HG02970 (cell line): ENCODE measurements around the gene C15orf40.
"Not testable (repeated sequence)": the region's sequence is repeated elsewhere in the genome, so short reads cannot be mapped to it uniquely, and the experiment has no call there.

Source experiments
- ATAC-seq: cut with Tn5 transposase; IDR thresholded peaks from one replicate; pipeline ENCODE4 v1.9.1; 2021; ENCODE audit warnings: mild to moderate bottlenecking, moderate library complexity, moderate number of reproducible peaks; ENCODE audit not compliant: unreplicated experiment, low FRiP score

The C15orf40 gene

GRCh38 chr15:83011271-83012075, at the start of gene C15orf40:
Gene C15orf40, minus strand, starts transcription at chr15:83011639. Its CDS starts 32 bp downstream, at chr15:83011607.
- ATAC-seq: peak; percentile 90

GRCh38 chr15:83057696-83058376, 46.4 kb upstream of the C15orf40 start:
- ATAC-seq: no peak

GRCh38 chr15:83057002-83057401, 45.6 kb upstream of the C15orf40 start:
- ATAC-seq: no peak

GRCh38 chr15:83053151-83053550, 41.7 kb upstream of the C15orf40 start:
- no peak for ATAC-seq

- ATAC-seq: no peak
Observed at GRCh38 chr15:83046558-83047127, 35.2 kb upstream of the C15orf40 start.

- ATAC-seq: no peak
Observed at GRCh38 chr15:83044156-83044555, 32.7 kb upstream of the C15orf40 start.

GRCh38 chr15:83039206-83039605, 27.8 kb upstream of the C15orf40 start:
- no peak for ATAC-seq

- no peak for ATAC-seq
Observed at GRCh38 chr15:83036253-83036652, 24.8 kb upstream of the C15orf40 start.

GRCh38 chr15:83031234-83031633, 19.8 kb upstream of the C15orf40 start:
- ATAC-seq: not testable (repeated sequence)

GRCh38 chr15:83030021-83030420, 18.6 kb upstream of the C15orf40 start:
- no peak for ATAC-seq

GRCh38 chr15:83018436-83018835, 7.0 kb upstream of the C15orf40 start:
- no peak for ATAC-seq

- ATAC-seq: no peak
Observed at GRCh38 chr15:83016906-83017305, 5.5 kb upstream of the C15orf40 start.

GRCh38 chr15:83015361-83015760, 3.9 kb upstream of the C15orf40 start:
- no peak for ATAC-seq

- ATAC-seq: no peak
Observed at GRCh38 chr15:83014205-83014653, 2.8 kb upstream of the C15orf40 start.

GRCh38 chr15:83012636-83013035, 1.2 kb upstream of the C15orf40 start:
- ATAC-seq: no peak

GRCh38 chr15:83012076-83012426, 612 bp upstream of the C15orf40 start:
- ATAC-seq: no peak

- peak; percentile 33 for ATAC-seq
Observed at GRCh38 chr15:83010709-83011270, 649 bp downstream of the C15orf40 start.

GRCh38 chr15:83000672-83001031, 10.8 kb downstream of the C15orf40 start:
- not testable (repeated sequence) for ATAC-seq

GRCh38 chr15:82999905-83000671, 11.4 kb downstream of the C15orf40 start:
- no peak for ATAC-seq

GRCh38 chr15:82999426-82999825, 12.0 kb downstream of the C15orf40 start:
- no peak for ATAC-seq
